HG02981 (cell line): ENCODE results near the gene POLR2J3.
A peak's percentile ranks its signal among the peaks of the same experiment; 100 is the strongest.
"Not testable (repeated sequence)": the region's sequence is repeated elsewhere in the genome, so short reads cannot be mapped to it uniquely, and the experiment has no call there.

Experiments used
- ATAC-seq: cut with Tn5 transposase; IDR thresholded peaks from one replicate; pipeline ENCODE4 v1.9.1; 2021; ENCODE audit warnings: mild to moderate bottlenecking, moderate library complexity; ENCODE audit not compliant: unreplicated experiment

Gene POLR2J3

DNA sequence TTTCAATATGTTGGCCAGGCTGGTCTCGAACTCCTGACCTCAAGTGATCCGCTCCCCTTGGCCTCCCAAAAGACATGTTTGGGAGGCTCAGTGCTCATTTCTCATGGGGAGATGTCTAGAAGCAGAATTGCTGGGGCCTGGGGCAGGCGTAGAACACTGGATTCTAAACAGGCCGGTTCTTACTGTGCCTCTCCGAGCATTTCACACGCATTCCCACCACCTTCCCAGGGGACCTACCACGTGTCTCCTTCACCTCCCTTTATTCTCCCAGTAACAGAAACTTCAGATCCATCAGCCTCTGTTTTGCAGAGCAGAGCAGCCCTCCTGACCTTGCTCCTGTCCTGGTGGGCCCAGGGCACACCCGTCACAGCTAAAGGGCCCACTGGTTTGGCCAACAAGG, 45.2 kb downstream of the POLR2J3 start:
- not testable (repeated sequence) for ATAC-seq

- ATAC-seq: not testable (repeated sequence)
Measured at GRCh38 chr7:102524803-102525202, 47.6 kb downstream of the POLR2J3 start.

GRCh38 chr7:102520797-102521196, 51.6 kb downstream of the POLR2J3 start:
- not testable (repeated sequence) for ATAC-seq

- ATAC-seq: peak; percentile 81
Measured at GRCh38 chr7:102517550-102518147, 54.7 kb downstream of the POLR2J3 start, which contains the start of gene RASA4B. Gene RASA4B, minus strand, starts transcription at chr7:102517777. Its CDS starts 67 bp downstream, at chr7:102517710.
